GM06990 (cell line): ENCODE measurements around the gene ROBO1.

Experiments used
- DNase-seq: peaks from one replicate; pipeline ENCODE4 v3.0.0-alpha.2; 2011; ENCODE audit not compliant: insufficient read length; ENCODE audit errors: extremely low read depth
- H3K27me3 ChIP-seq: replicated peaks from 2 replicates; pipeline ENCODE4 v1.6.0; 2011; ENCODE audit warnings: low read length; ENCODE audit not compliant: control insufficient read depth, insufficient read depth
- H3K36me3 ChIP-seq: 2 replicates; pipeline ENCODE4 v1.5.1; 2011; ENCODE audit warnings: low read length; ENCODE audit not compliant: control insufficient read depth, insufficient read depth
- H3K4me3 ChIP-seq: replicated peaks from 2 replicates; pipeline ENCODE4 v1.5.1; 2011; ENCODE audit warnings: low read depth, mild to moderate bottlenecking, control low read depth, low read length
- CTCF ChIP-seq: IDR thresholded peaks from 2 replicates; pipeline ENCODE4 v1.5.1; 2011; ENCODE audit warnings: low read length, control low read depth, mild to moderate bottlenecking, inconsistent platforms; ENCODE audit not compliant: insufficient read depth, poor library complexity, severe bottlenecking

Gene ROBO1

GRCh38 chr3:79421273-79421672 lies 346.5 kb downstream of the ROBO1 start:
- H3K27me3 ChIP-seq = no peaks in the 10 kb centered on the region
- no peak for DNase-seq
- H3K36me3 ChIP-seq = no peaks in the 10 kb centered on the region
- no peak overlapping the region for H3K4me3 ChIP-seq
- no peak for TF ChIP-seq CTCF

GRCh38 chr3:79418855-79419621 lies 348.8 kb downstream of the ROBO1 start:
- DNase-seq = no peak
- no peak for TF ChIP-seq CTCF
- H3K36me3 ChIP-seq = no peaks in the 10 kb centered on the region

GRCh38 chr3:79415356-79415755 lies 352.4 kb downstream of the ROBO1 start:
- Histone ChIP-seq H3K27me3 (no peaks in the 10 kb centered on the region), H3K4me3 (no peak overlapping the region), H3K36me3 (no peaks in the 10 kb centered on the region)
- TF ChIP-seq CTCF = no peak
- DNase-seq = no peak

More at GRCh38 chr3:79418855-79419621, 348.8 kb downstream of the ROBO1 start:
- Histone ChIP-seq H3K4me3 (no peak overlapping the region), H3K27me3 (no peaks in the 10 kb centered on the region)

- no peaks in the 10 kb centered on the region for H3K36me3 ChIP-seq
Measured at GRCh38 chr3:79414806-79415205, 353.0 kb downstream of the ROBO1 start.

GRCh38 chr3:79414035-79414434 lies 353.8 kb downstream of the ROBO1 start:
- Histone ChIP-seq H3K36me3 (no peaks in the 10 kb centered on the region), H3K27me3 (no peaks in the 10 kb centered on the region), H3K4me3 (no peak overlapping the region)
- no peak for DNase-seq
- no peak for TF ChIP-seq CTCF

More at GRCh38 chr3:79414806-79415205, 353.0 kb downstream of the ROBO1 start:
- TF ChIP-seq CTCF = no peak
- no peak for DNase-seq
- H3K4me3 ChIP-seq = no peak overlapping the region
- no peaks in the 10 kb centered on the region for H3K27me3 ChIP-seq
